Measurements from ENCODE around the gene FBXL15. TPM values are rescaled to one million over a fixed set of nuclear protein-coding genes. Genes with fewer than 3 reads are reported as not detected.

Gene FBXL15
- total RNA-seq, 1 experiment from 2014 or later, result 11.0 TPM

DNA sequence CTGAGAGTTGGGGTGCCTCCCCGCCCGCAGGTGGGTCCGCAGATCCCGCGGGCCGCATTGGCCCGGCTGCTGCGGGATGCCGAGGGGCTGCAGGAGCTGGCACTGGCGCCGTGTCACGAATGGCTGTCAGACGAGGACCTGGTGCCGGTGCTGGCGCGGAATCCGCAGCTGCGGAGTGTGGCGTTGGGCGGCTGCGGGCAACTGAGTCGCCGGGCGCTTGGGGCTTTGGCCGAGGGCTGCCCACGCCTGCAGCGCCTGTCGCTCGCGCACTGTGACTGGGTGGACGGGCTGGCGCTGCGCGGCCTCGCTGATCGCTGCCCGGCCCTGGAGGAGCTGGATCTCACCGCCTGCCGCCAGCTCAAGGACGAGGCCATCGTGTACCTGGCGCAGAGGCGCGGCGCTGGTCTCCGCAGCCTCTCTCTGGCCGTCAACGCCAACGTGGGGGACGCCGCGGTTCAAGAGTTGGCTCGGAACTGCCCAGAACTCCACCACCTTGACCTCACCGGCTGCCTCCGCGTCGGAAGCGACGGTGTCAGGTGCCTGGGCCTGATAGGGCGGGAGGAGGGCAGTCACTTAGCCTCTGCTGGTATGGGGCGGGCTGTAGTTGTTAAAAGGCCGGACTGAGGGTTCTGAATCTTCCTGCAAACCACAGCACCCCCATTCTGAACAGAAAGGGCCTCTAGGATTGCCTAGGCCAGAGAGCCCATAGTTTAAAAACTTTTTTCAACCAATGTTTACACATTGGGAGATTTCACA, 1.3 kb downstream of the FBXL15 start:
- peaks cover 28% of the 10 kb centered on the region for H3K4me1 ChIP-seq (replicated peaks)
- DNase-seq (ENCODE audit: low read depth in 1 of 2, low spot score in 2 of 2), result peak in 1 of 2 experiments; percentile 25
- H3K36me3 ChIP-seq, result peaks cover 34% of the 10 kb centered on the region
- H3K27ac ChIP-seq, result no peak overlapping the region
- peaks cover 14% of the 10 kb centered on the region for H3K27me3 ChIP-seq (replicated peaks)
- peak overlapping the region; percentile 66 for H3K4me3 ChIP-seq
- H3K9me3 ChIP-seq (replicated peaks), result no peaks in the 10 kb centered on the region; the same call in 1 of the 2 replicates

DNA sequence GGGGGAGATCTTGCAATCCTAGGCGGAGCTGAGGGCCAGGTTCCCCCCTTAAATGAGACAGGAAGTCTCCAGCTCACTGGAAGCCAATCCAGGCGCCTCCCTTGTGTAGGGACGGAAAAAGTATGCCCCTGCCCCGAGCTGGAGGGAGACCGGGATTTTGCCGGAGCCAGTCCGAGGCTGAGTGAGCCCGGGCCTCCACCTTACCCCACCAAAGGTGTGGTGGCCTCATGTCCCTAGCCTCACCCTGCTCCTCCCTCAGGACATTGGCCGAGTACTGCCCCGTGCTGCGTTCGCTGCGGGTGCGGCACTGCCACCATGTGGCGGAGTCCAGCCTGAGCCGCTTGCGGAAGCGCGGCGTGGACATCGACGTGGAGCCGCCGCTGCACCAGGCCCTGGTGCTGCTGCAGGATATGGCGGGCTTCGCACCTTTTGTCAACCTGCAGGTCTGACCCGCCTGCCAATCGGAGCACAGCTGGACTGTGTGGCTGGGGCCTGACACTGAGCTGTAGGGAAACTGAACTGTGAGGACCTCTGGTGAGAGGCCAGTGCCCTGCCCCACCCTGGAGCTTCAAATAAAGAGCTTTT, 2.0 kb downstream of the FBXL15 start:
- H3K9me3 ChIP-seq (replicated peaks), result no peaks in the 10 kb centered on the region; the same call in 1 of the 2 replicates
- peak overlapping the region; percentile 66; the same call in 1 of the 2 replicates for H3K4me3 ChIP-seq
- DNase-seq (ENCODE audit: low read depth in 1 of 2, low spot score in 2 of 2), result peak; percentile 31 to 56
- H3K36me3 ChIP-seq, result peaks cover 34% of the 10 kb centered on the region
- peaks cover 14% of the 10 kb centered on the region for H3K27me3 ChIP-seq (replicated peaks)
- H3K27ac ChIP-seq, result no peak overlapping the region
- H3K4me1 ChIP-seq (replicated peaks), result peaks cover 28% of the 10 kb centered on the region

DNA sequence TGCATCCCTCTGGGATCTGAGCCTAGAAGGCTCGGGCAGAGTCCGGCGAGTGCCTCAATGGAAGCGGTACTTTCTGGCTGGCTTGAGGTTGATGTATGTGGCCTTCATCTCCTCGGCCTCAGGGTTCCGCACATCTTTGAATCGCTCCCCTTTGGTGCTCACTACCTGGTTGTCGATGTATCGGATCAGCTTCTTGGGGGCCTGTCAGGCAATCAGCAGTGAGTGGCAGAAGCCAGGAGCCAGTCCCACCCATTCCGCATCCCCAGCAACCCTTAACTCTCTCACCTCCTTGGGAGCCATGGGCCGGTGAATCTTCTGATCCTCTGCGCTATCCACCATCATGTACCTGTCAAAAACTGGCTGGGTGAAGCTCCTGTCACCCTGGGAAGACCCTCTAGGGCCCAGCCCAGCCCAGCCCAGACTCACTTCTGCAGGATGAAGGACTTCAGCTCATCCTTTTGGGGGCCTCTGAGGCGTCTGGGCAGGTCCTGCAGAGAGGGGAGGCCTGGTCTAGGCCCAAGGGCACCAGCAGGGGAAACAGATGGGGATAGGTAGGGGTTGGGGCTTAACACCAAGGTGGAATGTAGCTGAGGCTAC, 2.8 kb downstream of the FBXL15 start:
- no peak overlapping the region for H3K4me3 ChIP-seq
- H3K36me3 ChIP-seq, result peaks cover 34% of the 10 kb centered on the region
- H3K9me3 ChIP-seq (replicated peaks), result no peaks in the 10 kb centered on the region; the same call in 1 of the 2 replicates
- DNase-seq (ENCODE audit: low read depth in 1 of 2, low spot score in 2 of 2), result no peak
- no peak overlapping the region for H3K27ac ChIP-seq
- H3K4me1 ChIP-seq (replicated peaks), result peaks cover 28% of the 10 kb centered on the region
- peaks cover 7% of the 10 kb centered on the region for H3K27me3 ChIP-seq (replicated peaks)

DNA sequence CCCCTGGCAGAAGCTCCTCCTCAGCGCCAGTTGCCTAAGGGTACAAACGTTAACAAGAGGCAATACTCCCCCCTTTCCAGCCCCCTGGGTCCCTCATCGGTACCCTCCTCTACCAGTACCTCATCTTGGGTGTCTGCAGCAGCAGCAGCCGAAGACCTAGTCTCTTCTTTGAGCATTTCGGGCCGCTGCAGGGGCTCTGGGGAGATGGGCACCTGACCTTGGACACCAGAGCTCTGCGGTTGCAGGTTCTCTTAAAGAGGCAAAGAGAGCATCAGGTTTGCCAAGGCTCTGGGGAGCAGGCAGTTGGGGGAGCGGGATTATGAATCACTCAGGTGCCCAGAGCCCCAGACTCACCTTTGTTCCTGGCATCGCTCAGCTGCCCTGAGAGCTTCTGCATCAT, 3.5 kb downstream of the FBXL15 start:
- Histone ChIP-seq H3K27ac (no peak overlapping the region), H3K27me3 (replicated peaks) (peaks cover 3% of the 10 kb centered on the region), H3K4me1 (replicated peaks) (peaks cover 26% of the 10 kb centered on the region), H3K9me3 (replicated peaks) (no peaks in the 10 kb centered on the region; the same call in 1 of the 2 replicates), H3K4me3 (no peak overlapping the region), H3K36me3 (peaks cover 34% of the 10 kb centered on the region)
- no peak for DNase-seq (ENCODE audit: low read depth in 1 of 2, low spot score in 2 of 2)

DNA sequence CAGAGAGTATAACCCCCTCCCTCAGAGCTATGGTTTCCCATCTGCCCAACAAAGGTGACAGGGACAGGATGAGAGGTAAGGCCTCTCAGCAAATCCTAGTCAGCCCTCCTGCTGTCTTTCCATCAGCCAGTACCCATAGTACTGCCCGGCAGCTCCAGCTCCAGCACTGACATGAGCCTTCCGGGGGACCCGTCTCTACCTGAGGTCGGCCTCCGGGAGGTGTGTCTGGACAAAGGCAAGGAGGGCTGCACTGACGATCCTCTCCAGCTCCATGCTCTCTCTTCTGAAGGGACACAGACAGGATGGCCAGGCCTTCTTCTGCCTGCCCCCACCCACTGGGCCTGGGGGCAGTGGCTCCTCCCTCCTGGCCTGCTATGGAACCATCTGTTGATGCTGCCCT, 4.3 kb downstream of the FBXL15 start:
- H3K4me1 ChIP-seq (replicated peaks), result peaks cover 18% of the 10 kb centered on the region
- peaks cover 34% of the 10 kb centered on the region for H3K36me3 ChIP-seq
- no peaks in the 10 kb centered on the region; the same call in 1 of the 2 replicates for H3K9me3 ChIP-seq (replicated peaks)

GRCh38 chr10:102425444-102425843, 4.8 kb downstream of the FBXL15 start:
- Histone ChIP-seq H3K4me3 (no peak overlapping the region), H3K4me1 (replicated peaks) (peaks cover 13% of the 10 kb centered on the region), H3K27ac (no peak overlapping the region), H3K9me3 (replicated peaks) (no peaks in the 10 kb centered on the region; the same call in 1 of the 2 replicates), H3K36me3 (peaks cover 34% of the 10 kb centered on the region), H3K27me3 (replicated peaks) (no peaks in the 10 kb centered on the region)
- no peak for DNase-seq (ENCODE audit: low read depth in 1 of 2, low spot score in 2 of 2)

More for the DNA sequence above, 4.3 kb downstream of the FBXL15 start:
- DNase-seq (ENCODE audit: low read depth in 1 of 2, low spot score in 2 of 2), result no peak
- Histone ChIP-seq H3K27me3 (replicated peaks) (no peaks in the 10 kb centered on the region), H3K4me3 (no peak overlapping the region), H3K27ac (no peak overlapping the region)

DNA sequence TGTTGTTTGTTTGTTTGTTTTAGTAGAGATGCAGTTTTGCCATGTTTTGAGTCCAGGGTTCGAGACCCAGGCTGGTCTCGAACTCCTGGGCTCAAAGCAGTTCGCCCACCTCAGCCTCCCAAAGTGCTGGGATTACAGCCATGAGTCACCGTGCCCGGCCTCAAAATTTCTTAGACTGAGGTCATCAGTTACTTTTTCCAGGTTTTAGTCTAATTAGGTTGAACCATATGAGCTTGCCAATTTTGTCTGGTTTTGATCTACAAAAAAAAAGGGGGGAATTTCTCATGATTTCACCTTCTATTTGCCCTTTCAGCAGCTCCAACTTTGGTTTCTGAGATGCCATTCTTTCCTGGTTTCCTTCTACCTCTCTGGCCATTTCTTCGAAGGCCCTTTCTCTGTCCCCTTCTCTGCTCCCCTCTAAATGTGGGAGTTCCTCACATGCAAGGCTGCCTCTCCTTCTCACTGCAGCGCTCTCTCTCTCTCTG, 6.2 kb downstream of the FBXL15 start:
- H3K27ac ChIP-seq, result no peak overlapping the region
- H3K9me3 ChIP-seq (replicated peaks), result no peaks in the 10 kb centered on the region; the same call in 1 of the 2 replicates
- H3K4me1 ChIP-seq (replicated peaks), result peaks cover 14% of the 10 kb centered on the region
- no peak overlapping the region for H3K4me3 ChIP-seq
- H3K36me3 ChIP-seq, result peaks cover 31% of the 10 kb centered on the region
- H3K27me3 ChIP-seq (replicated peaks), result no peaks in the 10 kb centered on the region
- no peak for DNase-seq (ENCODE audit: low read depth in 1 of 2, low spot score in 2 of 2)

DNA sequence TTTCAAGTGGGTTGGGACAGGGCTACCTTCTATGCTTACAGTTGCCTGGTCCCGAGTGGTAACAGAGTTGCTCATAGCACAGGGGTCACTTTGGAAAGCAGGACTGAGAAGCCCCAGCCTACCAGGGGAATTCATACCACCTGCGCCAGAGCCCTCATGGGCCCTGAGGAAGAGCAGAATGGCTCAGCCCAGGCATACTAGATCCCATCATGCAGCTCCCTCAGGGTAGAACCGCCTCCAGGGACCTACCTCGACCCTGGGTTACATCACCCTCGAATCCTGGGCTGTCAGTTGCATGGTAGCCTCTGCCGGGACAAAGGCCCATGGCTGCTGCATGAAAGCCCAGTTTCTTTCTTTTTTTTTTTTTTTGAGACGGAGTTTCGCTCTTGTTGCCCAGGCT, 8.8 kb downstream of the FBXL15 start:
- no peaks in the 10 kb centered on the region for H3K27me3 ChIP-seq (replicated peaks)
- H3K27ac ChIP-seq, result no peak overlapping the region
- H3K4me3 ChIP-seq, result no peak overlapping the region
- no peak for DNase-seq (ENCODE audit: low read depth in 1 of 2, low spot score in 2 of 2)
- peaks cover 7% of the 10 kb centered on the region for H3K4me1 ChIP-seq (replicated peaks)
- H3K36me3 ChIP-seq, result peaks cover 8% of the 10 kb centered on the region
- H3K9me3 ChIP-seq (replicated peaks), result no peaks in the 10 kb centered on the region

DNA sequence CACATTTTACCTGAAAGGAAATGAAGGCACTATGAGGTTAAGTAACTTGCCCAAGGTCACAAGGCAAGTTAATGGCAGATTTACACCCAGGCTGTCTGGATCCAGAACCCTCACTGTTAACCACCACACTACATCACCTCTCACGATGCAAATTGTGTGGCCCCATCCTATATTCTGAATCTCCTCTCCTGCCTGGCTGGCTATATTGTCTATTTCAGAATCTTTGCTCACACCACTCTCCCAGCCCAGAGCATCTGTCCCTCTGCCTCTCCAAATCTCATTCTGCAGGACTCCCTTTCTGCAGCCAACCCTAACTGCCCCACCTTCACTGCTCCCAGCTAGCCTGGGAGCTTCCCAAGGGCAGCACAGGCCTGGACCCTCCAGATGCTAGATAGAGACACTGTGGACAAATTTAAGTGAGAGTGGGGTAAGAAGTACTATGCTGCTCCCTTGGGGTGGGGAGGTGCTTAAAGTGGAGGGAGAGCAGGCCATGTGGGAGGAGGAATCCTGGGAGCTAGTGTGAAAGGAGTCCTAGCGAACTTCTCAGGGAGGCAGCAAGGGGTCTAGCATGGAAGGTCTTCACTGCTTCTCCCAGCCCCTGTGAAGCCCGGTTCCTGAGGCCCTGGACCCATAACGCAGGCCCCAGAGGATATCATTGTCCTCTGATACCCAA, 11.0 kb downstream of the FBXL15 start:
- H3K9me3 ChIP-seq (replicated peaks), result no peaks in the 10 kb centered on the region
- DNase-seq (ENCODE audit: low read depth in 1 of 2, low spot score in 2 of 2), result no peak
- peak overlapping the region; percentile 67 for H3K4me3 ChIP-seq
- peaks cover 3% of the 10 kb centered on the region; the same call in 1 of the 2 replicates for H3K36me3 ChIP-seq
- H3K27me3 ChIP-seq (replicated peaks), result no peaks in the 10 kb centered on the region
- peaks cover 7% of the 10 kb centered on the region for H3K4me1 ChIP-seq (replicated peaks)
- H3K27ac ChIP-seq, result peak overlapping the region; percentile 41; the same call in 1 of the 2 replicates

DNA sequence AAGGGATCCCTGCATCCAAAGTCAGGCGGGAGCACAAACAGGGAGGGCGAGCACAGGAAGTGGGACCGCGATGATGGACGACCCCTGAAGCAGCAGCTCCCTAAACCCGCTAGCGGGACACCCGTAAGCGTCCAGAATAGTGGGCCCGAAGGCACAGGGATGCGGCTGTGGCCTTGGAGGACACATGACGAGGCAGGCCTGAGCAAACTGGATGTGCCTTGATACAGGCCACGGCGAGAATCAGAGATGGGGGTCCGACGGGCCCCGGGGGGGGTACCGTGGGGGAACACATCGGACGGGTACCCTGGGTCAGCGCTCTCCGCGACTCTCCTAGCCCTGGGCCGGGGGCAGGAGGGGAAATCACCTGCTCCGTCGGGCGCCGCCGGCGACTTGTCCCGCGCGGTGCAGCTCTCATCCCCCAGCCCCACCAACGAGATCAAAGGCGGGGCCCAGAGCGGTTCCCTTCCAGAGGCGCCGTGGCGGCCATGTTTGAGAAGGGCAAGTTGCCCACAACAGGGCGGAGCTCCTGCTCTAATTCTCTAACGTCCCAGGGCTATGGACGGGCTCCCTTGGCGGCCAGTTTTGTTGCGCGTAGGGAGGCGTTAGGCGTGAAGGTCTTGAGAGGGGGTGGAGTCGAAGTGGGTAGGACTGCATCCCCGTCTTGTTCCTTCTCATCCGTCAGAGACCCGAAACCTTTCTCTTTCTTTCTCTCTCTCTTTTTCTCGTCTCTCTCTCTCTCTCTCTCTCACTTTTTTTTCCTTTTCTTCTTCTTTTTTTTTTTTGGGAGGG, 11.7 kb downstream of the FBXL15 start, which contains the start of gene CUEDC2:
TSS of gene CUEDC2 (minus strand) at position 413 of the 789 bp plus-strand sequence. CDS start 7,386 bp downstream, outside the sequence.
- peak within 1 kb of the TSS; percentile 67 for H3K4me3 ChIP-seq
- peak within 1 kb of the TSS; percentile 41 for H3K27ac ChIP-seq
- H3K36me3 ChIP-seq, result peaks cover 3% of the 10 kb centered on the region; the same call in 1 of the 2 replicates
- peaks cover 7% of the 10 kb centered on the region for H3K4me1 ChIP-seq (replicated peaks)
- no peaks in the 10 kb centered on the region for H3K9me3 ChIP-seq (replicated peaks)
- H3K27me3 ChIP-seq (replicated peaks), result no peaks in the 10 kb centered on the region
- peak; percentile 95 to 97 for DNase-seq (ENCODE audit: low read depth in 1 of 2, low spot score in 2 of 2)

- H3K27ac ChIP-seq, result no peak overlapping the region
Measured at GRCh38 chr10:102433619-102434046, 13.0 kb downstream of the FBXL15 start.

DNA sequence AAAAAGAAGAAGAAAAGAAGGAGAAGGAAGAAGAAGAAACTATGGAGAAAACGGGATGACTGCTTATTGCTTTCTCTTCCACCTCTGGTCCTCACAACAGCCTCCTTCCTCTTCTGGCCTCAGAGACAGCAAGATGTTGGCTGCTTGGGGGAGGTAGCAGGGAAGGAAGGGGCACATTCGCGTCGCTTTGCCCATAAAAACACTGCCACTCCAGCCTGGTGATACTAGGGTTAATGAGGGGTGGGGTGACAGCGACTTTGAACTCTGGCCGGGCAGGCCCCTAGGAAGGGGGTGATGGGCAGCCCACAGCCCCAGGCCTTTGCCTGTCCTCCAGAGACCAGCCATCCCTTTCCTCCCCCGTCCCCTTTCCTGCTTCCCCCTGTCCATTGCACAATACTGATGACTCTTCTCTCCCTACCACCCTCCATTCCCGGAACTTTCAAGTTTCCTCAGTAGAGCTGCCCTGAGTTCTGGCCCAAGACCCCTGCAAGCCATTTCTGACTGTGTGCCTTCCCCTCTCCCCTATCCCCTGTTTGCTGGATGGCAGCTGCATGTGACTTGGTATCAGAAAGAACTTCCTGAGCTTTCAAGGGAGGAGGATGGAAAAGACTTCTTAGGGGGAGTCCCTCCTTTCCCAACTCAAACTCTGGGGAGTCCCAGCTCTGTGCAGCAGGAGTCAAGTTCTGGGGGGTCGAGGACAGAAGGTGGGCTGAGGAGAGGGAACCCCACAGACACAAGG, 13.9 kb downstream of the FBXL15 start:
- Histone ChIP-seq H3K27me3 (replicated peaks) (no peaks in the 10 kb centered on the region), H3K36me3 (peaks cover 3% of the 10 kb centered on the region; the same call in 1 of the 2 replicates), H3K4me3 (no peak overlapping the region), H3K9me3 (replicated peaks) (no peaks in the 10 kb centered on the region), H3K4me1 (replicated peaks) (peaks cover 7% of the 10 kb centered on the region), H3K27ac (no peak overlapping the region)
- no peak for DNase-seq (ENCODE audit: low read depth in 1 of 2, low spot score in 2 of 2)

More at GRCh38 chr10:102433619-102434046, 13.0 kb downstream of the FBXL15 start:
- Histone ChIP-seq H3K36me3 (peaks cover 3% of the 10 kb centered on the region; the same call in 1 of the 2 replicates), H3K27me3 (replicated peaks) (no peaks in the 10 kb centered on the region), H3K4me1 (replicated peaks) (peaks cover 7% of the 10 kb centered on the region), H3K9me3 (replicated peaks) (no peaks in the 10 kb centered on the region), H3K4me3 (no peak overlapping the region)
- no peak for DNase-seq (ENCODE audit: low read depth in 1 of 2, low spot score in 2 of 2)

Data from SJSA1 (cell line).